Fibroblast of the conjunctiva (primary cell): Measurements from ENCODE around the gene DGLUCY.
"Not testable (repeated sequence)": the region's sequence is repeated elsewhere in the genome, so short reads cannot be mapped to it uniquely, and the experiment has no call there.

Experiments used
- DNase-seq: peaks from one replicate; pipeline ENCODE4 v3.0.0-alpha.2; 2010; ENCODE audit warnings: low read depth

DGLUCY gene

DNA sequence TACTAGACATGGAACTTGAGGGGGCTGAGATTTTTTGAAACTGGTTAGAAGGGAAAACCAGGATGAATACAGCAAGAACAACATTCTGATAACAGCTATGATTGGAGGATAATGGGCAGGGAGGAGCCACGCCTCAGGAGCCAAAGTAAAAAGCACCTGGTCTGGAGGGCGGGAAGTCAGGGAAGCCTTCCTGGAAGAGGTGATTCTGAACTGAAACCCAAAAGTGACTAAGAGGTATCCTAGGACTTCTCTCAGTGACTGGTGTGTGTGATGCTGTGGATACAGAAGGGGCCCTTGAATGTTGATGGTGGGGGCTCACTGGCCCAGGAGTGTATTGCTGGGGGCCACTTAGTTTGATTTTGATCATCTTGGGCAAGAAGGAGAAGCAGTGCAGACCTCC, 149.5 kb downstream of the DGLUCY start:
- DNase-seq, result no peak

DNA sequence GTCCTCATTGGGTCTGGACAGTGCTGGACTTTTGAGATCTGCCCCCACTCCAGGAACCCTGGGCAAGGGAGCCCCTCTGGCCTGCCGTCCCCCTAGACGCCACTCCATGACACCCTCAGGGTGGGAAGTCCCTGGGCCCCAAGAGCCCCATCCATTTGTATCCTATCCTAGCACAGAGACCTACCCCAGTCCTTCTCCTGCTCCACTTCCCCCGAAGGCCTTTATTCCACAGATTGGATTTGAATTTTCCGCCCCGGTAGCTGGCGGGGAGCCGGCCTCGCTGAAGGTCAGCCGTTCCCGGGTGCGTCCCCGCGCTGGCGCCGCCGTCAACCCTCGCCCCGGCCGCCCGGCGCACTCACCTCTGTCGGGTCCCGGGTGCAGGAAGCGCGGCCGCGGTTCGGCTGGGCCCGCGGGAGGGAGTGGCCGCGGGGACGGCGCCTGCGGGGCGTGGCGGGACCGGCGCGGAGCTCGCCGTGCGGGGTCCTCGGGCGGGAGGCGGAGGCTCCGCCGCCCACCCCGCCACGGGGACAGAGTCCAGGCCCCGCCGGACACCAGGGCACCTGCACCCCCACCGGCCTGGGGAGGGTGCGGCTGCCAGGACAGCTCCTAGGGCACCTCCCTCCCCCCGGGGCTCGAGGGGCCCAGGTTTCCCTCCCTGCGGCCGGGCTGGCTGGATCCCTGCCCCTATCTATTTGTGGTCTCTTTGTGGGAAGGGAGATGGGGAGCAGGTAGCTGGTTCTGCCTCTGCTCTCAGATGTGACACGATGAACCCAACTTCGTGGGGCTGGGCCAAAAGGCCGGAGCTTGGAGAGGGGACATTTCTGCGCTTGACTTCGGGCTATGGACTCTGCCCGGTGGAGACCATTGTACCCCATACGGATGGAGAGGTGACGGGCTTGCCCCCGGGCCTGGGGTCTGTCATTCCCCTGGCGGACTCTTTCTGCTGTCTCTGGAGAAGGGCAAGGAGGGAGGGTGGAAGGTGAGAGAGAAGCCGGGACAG, 150.6 kb downstream of the DGLUCY start:
- DNase-seq, result no peak

- DNase-seq, result no peak
Measured at GRCh38 chr14:91265404-91265803, 151.5 kb downstream of the DGLUCY start.

- DNase-seq, result not testable (repeated sequence)
Measured at GRCh38 chr14:91266276-91266675, 152.4 kb downstream of the DGLUCY start.

DNA sequence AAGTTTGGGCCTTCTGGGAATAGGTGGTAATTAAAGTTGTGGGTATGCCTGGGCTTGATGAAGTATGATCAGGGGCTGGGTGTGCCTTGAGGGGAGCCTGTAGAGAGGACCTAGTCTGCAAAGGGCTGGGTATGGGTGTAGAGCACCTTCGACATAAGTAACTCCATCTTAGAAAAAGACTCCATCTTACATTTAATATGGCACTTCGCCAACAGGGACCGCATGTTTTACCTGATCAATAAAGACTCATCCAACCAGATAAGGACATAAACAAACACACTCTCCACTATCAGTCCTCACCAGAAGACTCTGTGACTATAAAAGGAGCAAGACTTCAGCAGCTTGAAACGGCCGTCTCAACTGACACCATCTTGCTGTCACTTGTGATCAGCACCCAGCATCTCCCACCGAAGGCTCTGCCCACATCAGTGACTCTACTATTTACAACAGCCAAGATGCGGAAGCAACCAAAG, 154.1 kb downstream of the DGLUCY start:
- DNase-seq, result no peak

DNA sequence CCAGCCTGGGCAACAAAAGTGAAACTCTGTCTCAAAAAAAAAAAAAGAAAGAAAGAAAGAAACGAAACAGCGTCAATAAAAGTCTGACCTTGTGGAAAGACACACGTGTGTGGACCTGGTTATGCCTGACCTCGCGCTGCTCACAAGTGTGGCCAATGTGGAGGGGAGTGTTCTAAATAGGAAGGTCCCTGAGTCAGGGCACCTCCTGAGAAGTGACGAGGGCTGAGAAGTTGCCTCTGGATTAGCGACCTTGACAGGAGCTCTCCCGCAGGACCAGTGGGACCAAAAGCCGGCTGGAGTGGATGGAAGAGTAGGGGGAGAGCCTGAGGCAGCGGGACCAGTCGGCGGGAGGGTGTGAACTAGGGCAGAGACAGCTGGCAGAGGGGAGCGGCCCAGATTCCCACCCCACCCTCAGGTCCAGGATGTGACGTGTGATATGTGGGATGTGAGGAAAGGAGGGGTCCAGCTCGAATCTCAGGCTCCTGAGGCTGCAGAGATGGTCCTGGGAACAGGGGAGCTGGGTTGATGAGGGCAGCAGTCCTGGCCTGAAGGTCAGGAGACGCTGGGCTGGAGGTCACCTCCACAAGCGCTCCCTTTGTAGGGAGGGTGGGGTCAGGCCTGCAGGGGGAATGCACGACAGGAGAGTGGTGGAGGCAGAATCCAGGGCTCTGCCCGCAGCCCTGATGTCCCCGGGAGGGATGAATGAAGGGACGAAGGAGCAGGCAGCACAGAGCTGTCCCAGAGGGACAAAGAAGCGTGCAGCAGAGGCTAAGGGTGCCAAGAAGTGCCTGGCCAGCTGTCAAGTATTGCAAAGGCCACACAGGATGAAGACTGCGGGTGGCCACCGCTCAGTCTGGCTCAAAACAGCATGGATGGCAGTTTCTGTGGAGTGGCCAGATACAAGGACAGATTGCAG, 155.5 kb downstream of the DGLUCY start:
- no peak for DNase-seq

GRCh38 chr14:91270188-91270587, 156.3 kb downstream of the DGLUCY start:
- DNase-seq, result no peak

DNA sequence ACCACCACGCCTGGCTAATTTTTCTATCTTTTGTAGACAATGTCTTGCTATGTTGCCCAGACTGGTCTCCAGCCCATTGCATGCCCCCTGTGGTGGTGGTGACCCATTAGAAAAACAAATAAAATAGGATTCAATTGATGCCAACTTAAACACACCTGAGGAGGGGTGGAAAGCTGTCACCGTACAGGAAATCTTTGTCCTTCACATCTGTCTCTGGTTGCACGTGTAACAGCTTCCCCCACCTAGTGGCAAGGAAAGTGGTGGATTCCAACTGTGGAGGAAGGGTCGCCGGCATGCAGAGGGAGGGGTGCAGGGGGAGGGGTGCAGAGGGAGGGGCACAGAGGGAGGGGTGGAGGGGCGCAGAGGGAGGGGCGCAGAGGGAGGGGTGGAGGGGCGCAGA, 156.7 kb downstream of the DGLUCY start:
- no peak for DNase-seq

DNA sequence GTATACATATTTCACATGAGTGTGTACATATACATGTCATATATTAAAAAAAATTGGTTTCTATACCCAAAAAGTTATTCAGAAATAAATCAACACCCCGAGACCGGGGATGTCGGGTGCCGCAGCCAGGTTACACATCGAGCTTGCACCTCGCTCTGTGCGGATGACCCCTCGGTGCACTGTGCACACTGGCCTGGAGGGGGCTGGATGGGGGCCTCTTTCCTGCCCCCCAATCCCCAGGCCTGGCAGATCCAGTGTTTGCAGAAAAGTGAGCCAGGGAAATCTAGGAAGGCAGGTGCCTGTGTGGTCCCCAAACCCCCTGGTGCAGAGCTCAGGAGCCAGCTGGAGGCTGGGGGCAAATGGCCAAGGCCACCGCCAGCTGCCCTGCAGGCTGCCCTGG, 157.8 kb downstream of the DGLUCY start:
- no peak for DNase-seq

DNA sequence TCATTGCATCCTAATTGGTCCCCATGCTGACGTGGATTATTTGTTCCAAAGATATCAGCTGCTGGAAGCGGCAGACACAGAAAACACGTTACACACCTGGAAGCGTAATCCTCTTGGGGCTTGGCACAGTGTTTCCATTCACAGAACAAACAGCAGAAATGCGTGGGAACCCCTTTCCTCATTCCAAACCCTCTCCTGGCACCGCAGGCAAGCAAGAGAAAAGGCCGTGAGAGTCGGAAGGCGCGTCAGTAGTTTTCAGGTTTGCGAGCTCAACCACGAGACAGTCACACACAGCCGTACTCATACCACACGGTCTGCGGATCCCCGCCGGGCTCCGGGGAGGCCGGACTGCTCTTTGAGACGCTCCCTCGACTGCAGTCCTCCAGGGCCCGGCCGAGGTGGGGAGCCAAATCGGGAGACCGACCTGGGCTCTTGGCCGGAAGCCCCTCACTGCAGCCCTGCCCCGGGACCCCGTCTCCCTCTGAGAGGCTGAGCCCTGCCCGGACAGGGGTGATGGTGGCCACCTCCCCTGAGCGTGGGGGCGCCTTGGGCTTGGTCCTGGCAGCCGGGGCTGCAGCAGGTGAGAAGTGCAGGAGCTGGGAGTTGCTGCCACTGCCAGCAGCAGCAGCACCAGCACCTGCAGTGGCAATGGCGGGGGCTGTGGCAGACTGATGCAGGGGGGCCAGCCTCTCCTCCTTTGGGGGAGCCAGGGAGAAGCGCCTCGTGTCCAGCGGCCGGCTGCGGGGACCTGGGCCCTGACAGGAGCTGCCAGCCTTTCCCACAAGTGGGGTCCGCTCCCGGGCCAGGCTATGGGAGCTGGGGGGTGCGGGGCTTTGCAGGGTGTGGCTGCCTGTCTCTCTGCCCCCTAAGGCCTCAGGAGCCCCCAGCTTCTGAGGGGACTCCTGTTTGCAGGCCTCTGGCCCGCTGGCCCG, 158.7 kb downstream of the DGLUCY start:
- no peak for DNase-seq

DNA sequence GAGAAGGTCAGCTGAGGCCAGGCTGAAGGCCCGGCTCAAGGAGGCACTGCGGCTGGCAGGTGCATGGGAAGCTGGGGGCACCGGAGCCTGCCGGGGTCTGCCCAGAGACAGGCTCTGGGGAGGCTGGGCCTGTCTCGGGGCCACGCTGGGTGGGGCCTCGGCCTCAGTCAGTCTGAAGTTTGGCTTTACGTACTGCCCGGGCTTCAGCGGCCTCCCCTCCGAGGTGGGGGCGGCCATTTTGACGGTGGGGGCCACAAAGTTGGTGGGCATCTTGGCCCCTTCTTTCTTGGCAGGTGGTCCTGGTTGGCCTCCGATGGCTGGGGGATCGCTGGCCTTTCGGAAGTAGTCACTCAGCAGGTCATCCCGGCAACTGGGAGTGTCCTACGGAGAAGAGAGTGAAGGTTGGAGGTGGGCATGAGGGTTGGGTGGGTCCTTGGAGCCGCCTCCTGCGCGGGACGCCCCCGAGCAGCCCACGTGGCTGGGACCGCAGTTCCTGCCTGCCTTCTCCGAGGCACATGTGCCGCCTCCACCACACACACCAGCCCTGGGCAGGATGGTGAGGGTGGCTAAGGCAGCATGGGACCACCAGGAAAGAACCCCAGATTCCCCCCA, 159.5 kb downstream of the DGLUCY start:
- no peak for DNase-seq

GRCh38 chr14:91273885-91274273, 160.0 kb downstream of the DGLUCY start:
- DNase-seq, result no peak

GRCh38 chr14:91274796-91275195, 160.9 kb downstream of the DGLUCY start:
- no peak for DNase-seq
